Measurements from ENCODE around the gene PHF23. TPM values are rescaled to one million over a fixed set of nuclear protein-coding genes. Genes with fewer than 3 reads are reported as not detected.

Gene PHF23
- total RNA-seq, 1 donor from 2014 or later, result 61.1 TPM

GRCh38 chr17:7207120-7208001 is 31.9 kb downstream of the PHF23 start:
- H3K4me3 Mint-ChIP-seq, result peak overlapping the region; percentile 46
- H3K9me3 Mint-ChIP-seq, result no peaks in the 10 kb centered on the region
- H3K36me3 Mint-ChIP-seq, result peaks cover 5% of the 10 kb centered on the region
- H3K27ac Mint-ChIP-seq, result no peak overlapping the region
- DNase-seq (ENCODE audit: extremely low spot score, unreplicated experiment), result no peak
- peaks cover 53% of the 10 kb centered on the region for H3K4me1 Mint-ChIP-seq (ENCODE audit: unreplicated experiment)
- H3K27me3 Mint-ChIP-seq, result peaks cover 20% of the 10 kb centered on the region
- no peak for TF ChIP-seq CTCF (conservative IDR thresholded peaks at IDR 0.05)

GRCh38 chr17:7205561-7205960 is 33.7 kb downstream of the PHF23 start:
- DNase-seq (ENCODE audit: extremely low spot score, unreplicated experiment), result no peak
- Mint-ChIP-seq H3K36me3 (peaks cover 8% of the 10 kb centered on the region), H3K9me3 (no peaks in the 10 kb centered on the region), H3K27ac (peak overlapping the region; percentile 65), H3K4me3 (peak overlapping the region; percentile 86), H3K4me1 (ENCODE audit: unreplicated experiment) (peaks cover 45% of the 10 kb centered on the region), H3K27me3 (peaks cover 13% of the 10 kb centered on the region)
- TF ChIP-seq CTCF (conservative IDR thresholded peaks at IDR 0.05), result no peak

GRCh38 chr17:7204828-7205461 is 34.3 kb downstream of the PHF23 start:
- H3K36me3 Mint-ChIP-seq, result peaks cover 8% of the 10 kb centered on the region
- TF ChIP-seq CTCF (conservative IDR thresholded peaks at IDR 0.05), result no peak
- H3K4me1 Mint-ChIP-seq (ENCODE audit: unreplicated experiment), result peaks cover 39% of the 10 kb centered on the region
- H3K27me3 Mint-ChIP-seq, result peaks cover 6% of the 10 kb centered on the region
- no peaks in the 10 kb centered on the region for H3K9me3 Mint-ChIP-seq
- peak overlapping the region; percentile 86 for H3K4me3 Mint-ChIP-seq
- peak; percentile 89 for DNase-seq (ENCODE audit: extremely low spot score, unreplicated experiment)
- peak overlapping the region; percentile 65 for H3K27ac Mint-ChIP-seq

- H3K36me3 Mint-ChIP-seq, result peaks cover 8% of the 10 kb centered on the region
- peaks cover 37% of the 10 kb centered on the region for H3K4me1 Mint-ChIP-seq (ENCODE audit: unreplicated experiment)
- peaks cover 5% of the 10 kb centered on the region for H3K27me3 Mint-ChIP-seq
- peak overlapping the region; percentile 86 for H3K4me3 Mint-ChIP-seq
- peak overlapping the region; percentile 65 for H3K27ac Mint-ChIP-seq
- H3K9me3 Mint-ChIP-seq, result no peaks in the 10 kb centered on the region
- no peak for TF ChIP-seq CTCF (conservative IDR thresholded peaks at IDR 0.05)
- DNase-seq (ENCODE audit: extremely low spot score, unreplicated experiment), result no peak
Measured at GRCh38 chr17:7204336-7204735, 34.9 kb downstream of the PHF23 start.

- no peak for TF ChIP-seq CTCF (conservative IDR thresholded peaks at IDR 0.05)
- Mint-ChIP-seq H3K27me3 (peaks cover 5% of the 10 kb centered on the region), H3K36me3 (peaks cover 8% of the 10 kb centered on the region), H3K4me1 (ENCODE audit: unreplicated experiment) (peaks cover 33% of the 10 kb centered on the region), H3K9me3 (no peaks in the 10 kb centered on the region), H3K27ac (no peak overlapping the region), H3K4me3 (no peak overlapping the region)
- no peak for DNase-seq (ENCODE audit: extremely low spot score, unreplicated experiment)
Measured at GRCh38 chr17:7203391-7203790, 35.9 kb downstream of the PHF23 start.

Measured in type B pancreatic cell (in vitro differentiated cells).